Measurements from ENCODE around the gene VWC2.

Gene VWC2

GRCh38 chr7:49876202-49876601 is 102.8 kb downstream of the VWC2 start:
- TF ChIP-seq, protein P1, sequence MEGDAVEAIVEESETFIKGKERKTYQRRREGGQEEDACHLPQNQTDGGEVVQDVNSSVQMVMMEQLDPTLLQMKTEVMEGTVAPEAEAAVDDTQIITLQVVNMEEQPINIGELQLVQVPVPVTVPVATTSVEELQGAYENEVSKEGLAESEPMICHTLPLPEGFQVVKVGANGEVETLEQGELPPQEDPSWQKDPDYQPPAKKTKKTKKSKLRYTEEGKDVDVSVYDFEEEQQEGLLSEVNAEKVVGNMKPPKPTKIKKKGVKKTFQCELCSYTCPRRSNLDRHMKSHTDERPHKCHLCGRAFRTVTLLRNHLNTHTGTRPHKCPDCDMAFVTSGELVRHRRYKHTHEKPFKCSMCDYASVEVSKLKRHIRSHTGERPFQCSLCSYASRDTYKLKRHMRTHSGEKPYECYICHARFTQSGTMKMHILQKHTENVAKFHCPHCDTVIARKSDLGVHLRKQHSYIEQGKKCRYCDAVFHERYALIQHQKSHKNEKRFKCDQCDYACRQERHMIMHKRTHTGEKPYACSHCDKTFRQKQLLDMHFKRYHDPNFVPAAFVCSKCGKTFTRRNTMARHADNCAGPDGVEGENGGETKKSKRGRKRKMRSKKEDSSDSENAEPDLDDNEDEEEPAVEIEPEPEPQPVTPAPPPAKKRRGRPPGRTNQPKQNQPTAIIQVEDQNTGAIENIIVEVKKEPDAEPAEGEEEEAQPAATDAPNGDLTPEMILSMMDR (conservative IDR thresholded peaks at IDR 0.05) = no peak
- no peak overlapping the region for H3K27ac ChIP-seq

DNA sequence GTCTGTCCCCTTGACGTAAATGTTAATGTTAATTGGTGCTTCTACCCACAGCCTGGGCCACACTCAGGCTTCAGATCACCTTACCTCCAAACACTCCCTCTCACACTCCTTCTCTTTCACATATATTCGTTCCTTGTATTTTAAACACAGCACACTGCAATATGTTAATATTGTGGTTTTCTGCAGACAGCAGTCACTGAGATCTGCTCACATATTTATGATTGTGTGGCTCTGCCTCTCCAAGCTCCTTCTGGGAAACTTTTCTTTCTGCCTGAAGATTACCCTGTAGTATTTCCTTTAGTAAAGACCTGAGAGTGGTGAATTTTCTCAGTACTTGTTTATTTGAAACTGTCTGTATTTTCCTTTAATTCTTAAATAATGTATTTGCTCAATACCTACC is 104.7 kb downstream of the VWC2 start:
- no peak overlapping the region for H3K27ac ChIP-seq
- TF ChIP-seq, protein P1 (conservative IDR thresholded peaks at IDR 0.05) = no peak

DNA sequence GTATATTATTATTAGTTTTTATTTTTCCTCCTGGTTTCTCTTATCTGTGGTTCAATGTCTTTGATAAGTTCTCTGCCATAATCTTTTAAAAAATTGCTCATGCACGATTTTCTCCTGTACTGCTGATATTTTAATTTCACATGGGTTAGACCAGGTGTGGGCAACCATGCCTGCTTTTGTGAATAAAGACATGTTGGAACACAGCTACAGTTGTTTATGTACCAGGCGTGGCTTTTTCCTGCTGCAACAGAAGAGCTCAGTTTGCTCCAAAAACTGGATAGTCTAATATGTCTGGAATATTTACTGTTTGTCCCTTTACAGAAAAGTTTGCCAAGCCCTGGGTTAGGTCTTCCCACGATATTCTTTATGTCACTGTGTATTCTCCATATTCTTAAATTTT is 105.2 kb downstream of the VWC2 start:
- TF ChIP-seq, protein P1 (conservative IDR thresholded peaks at IDR 0.05) = no peak
- H3K27ac ChIP-seq = no peak overlapping the region

- TF ChIP-seq, protein P1 (conservative IDR thresholded peaks at IDR 0.05) = no peak
- no peak overlapping the region for H3K27ac ChIP-seq
Observed at GRCh38 chr7:49883933-49884332, 110.5 kb downstream of the VWC2 start.

DNA sequence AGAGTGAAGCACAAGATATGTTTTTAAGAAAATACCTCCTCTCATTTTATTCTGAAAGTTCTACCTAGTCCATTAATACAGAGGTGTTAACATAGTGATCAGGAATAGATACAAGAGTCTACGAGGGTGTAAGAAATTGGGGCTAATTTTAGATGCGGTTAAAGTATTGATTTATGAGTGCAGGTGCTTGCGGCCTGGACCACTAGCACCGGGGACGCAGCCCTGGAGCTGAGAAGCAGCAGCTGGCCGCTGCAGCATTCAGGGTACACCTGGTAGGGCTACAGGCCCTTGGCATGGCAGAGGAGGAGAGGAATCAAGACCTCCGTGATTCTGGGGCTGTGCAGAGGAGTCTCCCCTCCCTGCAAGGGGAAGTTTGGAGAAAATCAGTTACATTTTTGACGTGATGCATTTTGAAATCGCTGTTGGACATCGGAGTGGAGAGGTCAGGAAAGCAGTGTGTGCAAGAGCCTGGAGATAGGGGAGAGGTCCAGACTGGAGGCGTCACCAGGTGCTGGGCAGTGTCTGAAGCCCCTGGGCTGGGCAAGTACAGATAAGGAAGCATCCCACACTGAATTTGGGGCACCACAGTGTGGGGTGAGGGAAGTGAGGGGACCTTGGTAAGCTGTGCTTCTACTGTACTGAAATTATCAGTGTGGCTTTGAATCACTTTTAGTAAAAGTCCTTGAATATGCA is 112.3 kb downstream of the VWC2 start:
- no peak overlapping the region for H3K27ac ChIP-seq
- TF ChIP-seq, protein P1 (conservative IDR thresholded peaks at IDR 0.05) = no peak

DNA sequence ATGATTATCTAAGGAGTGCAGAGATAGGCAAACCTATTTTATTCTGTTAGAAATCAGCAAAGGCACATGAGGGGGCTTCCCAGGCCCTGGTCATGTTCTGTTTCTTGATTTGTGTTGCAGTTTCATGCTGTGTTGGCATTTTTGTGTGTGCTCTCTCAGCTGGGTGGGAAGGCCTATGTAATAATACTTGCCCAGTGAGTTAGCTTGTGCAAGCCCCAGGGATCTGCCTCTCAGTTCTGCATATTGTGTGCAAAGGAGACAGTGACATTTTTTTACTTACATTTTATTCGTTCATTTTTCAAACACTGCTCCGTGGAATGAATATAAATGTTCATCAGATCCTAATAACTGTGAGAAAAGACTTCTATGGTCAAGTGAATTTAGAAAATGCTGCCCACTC is 119.0 kb downstream of the VWC2 start:
- no peak overlapping the region for H3K27ac ChIP-seq
- TF ChIP-seq, protein P1 (conservative IDR thresholded peaks at IDR 0.05) = no peak

DNA sequence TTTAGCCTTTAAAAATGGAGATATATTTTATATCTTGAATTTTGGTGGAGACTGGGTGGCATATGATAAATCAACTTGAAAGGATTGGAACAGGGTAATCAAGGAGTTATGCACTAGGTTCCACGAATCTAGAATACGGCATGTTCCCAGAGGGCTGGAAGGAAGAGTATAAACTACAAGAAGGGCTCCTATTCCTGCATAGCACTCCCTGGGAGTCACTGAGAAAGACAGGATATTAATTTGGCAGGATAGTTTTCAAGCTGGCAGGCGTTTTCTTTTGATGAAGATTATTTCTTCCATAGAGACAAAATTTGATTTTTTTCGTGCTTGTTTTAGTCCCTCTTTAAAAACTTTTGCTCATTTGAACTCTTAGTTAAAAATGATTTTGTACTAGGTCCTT is 119.7 kb downstream of the VWC2 start:
- TF ChIP-seq, protein P1 (conservative IDR thresholded peaks at IDR 0.05) = no peak
- H3K27ac ChIP-seq = no peak overlapping the region

Data from VCaP (cell line).